GM10266 (cell line): Measurements from ENCODE around the gene FAM216B.

Source experiments
- DNase-seq: peaks from one replicate; pipeline ENCODE4 v3.0.0; 2012; ENCODE audit errors: extremely low spot score
- TF ChIP-seq, protein P1 (sequence below): IDR thresholded peaks from 2 replicates; pipeline ENCODE4 v1.5.1; 2012; ENCODE audit warnings: mild to moderate bottlenecking, low read depth; ENCODE audit not compliant: control insufficient read depth, insufficient read depth; ENCODE audit errors: missing control alignments

The FAM216B gene

DNA sequence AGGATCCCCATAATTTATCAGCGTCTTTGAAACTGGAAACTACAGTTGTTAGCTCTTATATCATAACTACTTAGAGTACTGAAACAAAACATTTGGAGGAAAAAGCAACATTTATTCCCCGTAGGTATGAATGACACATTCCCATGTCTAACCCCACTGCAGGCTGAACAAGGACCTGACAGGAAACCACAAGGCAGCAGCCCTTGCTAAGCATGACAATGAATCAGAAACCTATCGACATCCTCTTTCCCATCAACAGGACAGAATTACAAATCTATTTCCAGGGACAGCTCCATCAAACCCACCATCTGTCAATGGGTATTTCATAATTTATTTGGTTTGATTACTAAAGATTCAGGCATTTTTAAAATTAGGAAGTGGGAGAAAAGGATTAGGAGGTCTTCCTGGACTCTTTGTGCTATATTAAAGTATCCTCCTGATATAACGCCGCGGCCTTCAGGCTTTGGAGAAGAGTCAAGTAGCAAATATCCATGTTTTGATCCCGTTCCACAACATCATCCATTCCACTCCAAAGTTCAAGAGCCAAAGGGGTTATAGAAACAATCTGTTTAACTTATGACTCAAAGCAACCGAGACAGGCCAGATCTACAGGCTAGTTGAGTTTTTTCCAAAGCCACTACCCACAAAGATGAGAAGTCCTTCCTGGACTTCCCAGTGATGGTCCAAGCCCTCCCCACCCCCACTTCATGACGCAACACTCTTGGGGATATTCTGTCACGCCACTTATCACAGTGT lies 51.1 kb downstream of the FAM216B start:
- no peak for DNase-seq
- TF ChIP-seq, protein P1, sequence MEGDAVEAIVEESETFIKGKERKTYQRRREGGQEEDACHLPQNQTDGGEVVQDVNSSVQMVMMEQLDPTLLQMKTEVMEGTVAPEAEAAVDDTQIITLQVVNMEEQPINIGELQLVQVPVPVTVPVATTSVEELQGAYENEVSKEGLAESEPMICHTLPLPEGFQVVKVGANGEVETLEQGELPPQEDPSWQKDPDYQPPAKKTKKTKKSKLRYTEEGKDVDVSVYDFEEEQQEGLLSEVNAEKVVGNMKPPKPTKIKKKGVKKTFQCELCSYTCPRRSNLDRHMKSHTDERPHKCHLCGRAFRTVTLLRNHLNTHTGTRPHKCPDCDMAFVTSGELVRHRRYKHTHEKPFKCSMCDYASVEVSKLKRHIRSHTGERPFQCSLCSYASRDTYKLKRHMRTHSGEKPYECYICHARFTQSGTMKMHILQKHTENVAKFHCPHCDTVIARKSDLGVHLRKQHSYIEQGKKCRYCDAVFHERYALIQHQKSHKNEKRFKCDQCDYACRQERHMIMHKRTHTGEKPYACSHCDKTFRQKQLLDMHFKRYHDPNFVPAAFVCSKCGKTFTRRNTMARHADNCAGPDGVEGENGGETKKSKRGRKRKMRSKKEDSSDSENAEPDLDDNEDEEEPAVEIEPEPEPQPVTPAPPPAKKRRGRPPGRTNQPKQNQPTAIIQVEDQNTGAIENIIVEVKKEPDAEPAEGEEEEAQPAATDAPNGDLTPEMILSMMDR: no peak

DNA sequence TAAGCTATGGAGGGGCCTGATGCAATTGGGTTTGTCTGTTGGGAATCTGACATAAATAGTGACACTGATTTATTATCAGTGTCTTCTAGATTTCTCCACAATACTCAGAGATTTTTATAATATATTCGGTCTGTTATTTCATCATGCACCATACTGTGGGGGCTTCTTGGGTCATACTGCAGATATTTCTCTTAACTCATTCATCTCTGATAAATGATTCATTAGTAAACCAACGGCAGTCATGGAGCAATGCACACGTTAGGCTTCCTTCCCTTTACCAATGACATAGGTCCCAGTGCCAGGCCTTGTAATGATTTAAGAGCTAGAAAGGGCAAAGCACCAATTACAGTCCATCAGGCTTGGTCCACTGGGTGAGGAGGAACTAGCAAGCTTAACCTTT lies 53.6 kb downstream of the FAM216B start:
- TF ChIP-seq, protein P1: no peak
- no peak for DNase-seq

DNA sequence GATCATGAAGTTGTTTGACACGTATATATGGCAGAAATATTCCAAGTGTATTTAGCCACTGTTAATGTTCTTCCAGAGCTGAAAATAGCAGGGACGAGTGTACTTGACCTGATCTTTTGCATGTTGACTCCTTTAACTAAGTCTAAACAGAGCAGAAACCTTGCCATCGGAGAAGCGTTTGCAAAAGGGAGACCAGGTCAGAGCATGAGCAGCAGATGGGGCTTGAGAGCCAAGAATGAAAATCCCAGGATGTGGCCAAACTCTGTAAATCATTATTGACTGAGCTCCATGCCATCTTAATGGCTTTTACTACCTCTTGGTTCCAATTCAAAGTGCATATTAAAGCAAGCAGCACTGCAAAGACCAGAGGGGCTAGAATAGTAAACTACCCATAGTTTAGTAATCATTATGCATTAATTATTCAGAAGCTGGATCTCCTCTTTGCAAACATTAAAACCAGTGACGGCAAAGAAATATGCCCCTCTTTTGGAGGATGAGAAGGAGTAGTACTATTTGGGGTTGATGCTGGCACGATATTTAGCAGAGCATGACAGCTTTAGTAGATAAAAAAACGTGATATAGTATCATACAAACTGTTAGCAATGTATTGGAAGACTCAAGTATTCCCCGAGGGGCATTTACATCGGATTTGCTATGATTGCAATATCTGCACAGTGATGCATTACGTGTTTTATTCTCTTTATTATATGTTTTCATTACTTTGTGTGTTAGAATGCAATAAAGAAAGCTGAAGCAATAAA lies 55.7 kb downstream of the FAM216B start:
- DNase-seq: no peak
- TF ChIP-seq, protein P1: peak; percentile 18
